ENCODE data around the gene IFI27L2.

The IFI27L2 gene

DNA sequence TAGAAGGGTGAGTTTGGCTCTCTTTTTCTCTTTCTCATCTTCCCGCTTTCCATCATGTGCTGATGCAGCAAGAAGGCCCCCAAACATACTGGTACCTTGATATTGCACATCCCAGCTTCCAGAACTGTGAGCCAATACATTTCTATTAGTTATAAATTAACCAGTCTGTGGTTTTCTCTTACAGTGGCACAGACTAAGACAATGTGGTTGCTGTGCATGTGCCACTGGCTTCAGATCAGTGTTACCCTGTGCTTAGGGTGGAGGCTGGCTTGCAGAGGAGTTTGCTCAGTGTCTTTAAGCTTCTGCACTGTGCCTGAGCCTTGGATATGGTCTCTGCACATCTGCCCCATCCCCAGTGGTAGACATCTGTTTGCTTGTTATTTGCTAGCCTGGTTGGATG, 5.5 kb downstream of the IFI27L2 start:
- DNase-seq (ENCODE audit: insufficient read length, low spot score) (no peak), FAIRE-seq (no peak)
- TF ChIP-seq POLR2A (IDR thresholded peaks at IDR 0.05; ENCODE audit: low read depth, low read length) = no peak

DNA sequence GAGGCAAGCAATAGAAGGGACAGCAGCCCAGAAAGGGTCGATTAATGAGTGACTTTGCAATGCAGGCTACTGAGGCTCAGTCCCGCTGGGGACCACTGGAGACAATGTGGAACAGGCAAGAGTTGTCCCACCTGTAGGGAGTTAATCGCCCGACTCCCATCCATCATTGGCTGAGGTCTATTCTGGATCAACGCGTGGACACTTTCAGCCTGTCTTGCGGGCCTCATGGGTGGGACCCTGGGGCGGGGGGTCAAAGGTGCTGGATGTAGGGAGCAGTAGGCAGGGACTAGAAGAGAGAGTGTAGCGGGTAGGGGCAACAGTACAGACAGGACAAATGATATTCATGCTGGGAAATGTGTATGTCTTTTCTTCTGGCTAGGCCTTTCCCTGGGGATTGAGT, 6.1 kb downstream of the IFI27L2 start:
- FAIRE-seq (no peak), DNase-seq (ENCODE audit: insufficient read length, low spot score) (no peak)
- no peak for TF ChIP-seq POLR2A (IDR thresholded peaks at IDR 0.05; ENCODE audit: low read depth, low read length)

DNA sequence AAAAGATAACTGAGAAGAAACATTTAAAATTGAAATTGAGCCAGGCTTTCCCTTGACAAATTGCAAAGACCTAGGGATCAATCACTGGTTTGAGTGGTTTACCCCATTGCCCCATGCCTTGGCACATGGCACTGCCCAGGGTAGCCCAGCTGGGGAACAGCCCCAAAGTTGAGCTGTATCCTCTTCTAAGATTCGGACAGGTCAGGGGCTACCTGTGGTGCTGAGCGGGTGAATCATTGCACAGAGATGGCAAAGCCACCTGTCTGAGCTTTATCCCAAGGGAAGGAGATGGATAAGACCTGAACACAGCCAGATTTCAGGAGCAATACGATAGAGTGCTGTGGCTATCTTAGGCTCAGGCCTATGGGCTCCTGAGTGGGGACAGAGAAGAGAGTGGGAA, 7.0 kb downstream of the IFI27L2 start:
- FAIRE-seq = no peak
- DNase-seq (ENCODE audit: insufficient read length, low spot score) = no peak
- no peak for TF ChIP-seq POLR2A (IDR thresholded peaks at IDR 0.05; ENCODE audit: low read depth, low read length)

DNA sequence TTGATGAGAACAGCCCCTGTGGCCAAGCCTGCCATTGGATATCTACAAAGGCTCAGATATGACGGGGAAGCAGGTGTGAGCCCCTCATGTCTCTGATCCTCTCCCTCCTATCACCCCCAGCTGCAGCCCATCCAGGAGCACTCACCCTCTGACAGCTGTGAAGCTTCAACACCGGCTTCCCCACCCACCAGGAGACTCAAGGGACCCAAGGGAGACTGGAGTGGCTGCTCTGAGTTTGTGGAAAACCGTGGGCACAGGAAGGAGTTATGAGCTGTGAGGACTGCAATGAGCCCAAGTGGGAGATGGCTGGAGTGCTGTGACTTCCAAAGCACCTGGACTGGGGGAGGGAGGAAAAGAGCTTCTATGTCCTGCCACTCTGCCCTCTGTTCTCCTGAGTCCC, 7.9 kb downstream of the IFI27L2 start:
- FAIRE-seq (no peak), DNase-seq (ENCODE audit: insufficient read length, low spot score) (no peak)
- no peak for TF ChIP-seq POLR2A (IDR thresholded peaks at IDR 0.05; ENCODE audit: low read depth, low read length)

GRCh38 chr14:94120667-94121340, 8.6 kb downstream of the IFI27L2 start:
- no peak for TF ChIP-seq POLR2A (IDR thresholded peaks at IDR 0.05; ENCODE audit: low read depth, low read length)
- no peak for FAIRE-seq
- DNase-seq (ENCODE audit: insufficient read length, low spot score) = no peak

DNA sequence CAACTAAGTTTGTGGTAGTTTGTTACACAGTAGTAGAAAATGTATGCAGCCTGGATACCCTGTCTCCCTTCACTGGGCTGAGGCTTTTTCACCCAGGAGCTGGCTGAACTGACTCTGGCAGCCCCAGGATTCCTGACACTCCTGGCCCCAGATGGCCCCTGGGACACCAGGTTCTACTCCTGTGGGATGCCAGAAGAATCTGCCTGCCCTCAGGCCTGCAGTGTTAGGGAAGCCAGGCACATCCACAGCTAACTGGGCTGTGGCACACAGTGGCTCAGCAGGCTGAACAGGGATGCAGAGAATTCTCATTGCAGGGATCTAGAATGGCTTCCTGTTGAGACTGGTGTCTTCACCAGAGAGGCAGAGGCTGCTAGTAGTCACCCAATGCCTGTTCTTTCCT, 10.3 kb downstream of the IFI27L2 start:
- DNase-seq (ENCODE audit: insufficient read length, low spot score) = no peak
- no peak for FAIRE-seq
- TF ChIP-seq POLR2A (IDR thresholded peaks at IDR 0.05; ENCODE audit: low read depth, low read length) = no peak

- DNase-seq (ENCODE audit: insufficient read length, low spot score) = no peak
- no peak for FAIRE-seq
- TF ChIP-seq POLR2A (IDR thresholded peaks at IDR 0.05; ENCODE audit: low read depth, low read length) = no peak
Observed at GRCh38 chr14:94117856-94118255, 11.5 kb downstream of the IFI27L2 start.

DNA sequence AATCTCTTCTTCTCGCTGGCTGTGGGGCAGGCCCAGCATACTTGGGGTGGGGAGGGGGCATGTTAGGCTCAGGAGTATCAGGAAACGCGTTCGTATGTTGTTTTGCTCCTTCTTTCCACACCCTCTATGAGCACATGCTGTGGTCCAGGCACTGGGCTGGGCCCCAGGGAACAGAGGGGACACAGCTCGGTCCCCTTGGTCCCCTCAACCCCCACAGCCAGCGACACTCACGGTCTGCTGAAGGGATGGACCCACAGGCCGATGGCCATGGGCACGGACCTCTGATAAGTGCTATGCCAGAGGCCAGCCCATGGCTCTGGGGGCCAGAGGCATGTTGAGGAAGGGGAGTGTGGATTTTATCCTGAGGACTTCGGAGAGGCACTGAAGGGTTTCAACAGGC, 12.7 kb downstream of the IFI27L2 start:
- no peak for TF ChIP-seq POLR2A (IDR thresholded peaks at IDR 0.05; ENCODE audit: low read depth, low read length)
- DNase-seq (ENCODE audit: insufficient read length, low spot score) = no peak
- FAIRE-seq = no peak

DNA sequence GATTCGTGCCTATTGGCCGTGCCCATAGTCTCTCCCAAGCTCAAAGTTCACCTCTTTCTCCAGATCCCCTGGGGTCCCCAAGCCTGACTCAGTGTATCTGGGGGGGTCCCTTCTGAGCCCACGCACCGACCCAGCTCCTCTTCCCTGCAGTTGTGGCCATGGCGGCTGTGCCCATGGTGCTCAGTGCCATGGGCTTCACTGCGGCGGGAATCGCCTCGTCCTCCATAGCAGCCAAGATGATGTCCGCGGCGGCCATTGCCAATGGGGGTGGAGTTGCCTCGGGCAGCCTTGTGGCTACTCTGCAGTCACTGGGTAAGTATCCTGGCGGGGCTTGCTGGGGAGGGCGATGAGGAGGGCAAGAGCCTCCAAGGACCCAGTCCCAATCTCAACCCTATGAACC, 13.8 kb downstream of the IFI27L2 start:
- no peak for TF ChIP-seq POLR2A (IDR thresholded peaks at IDR 0.05; ENCODE audit: low read depth, low read length)
- DNase-seq (ENCODE audit: insufficient read length, low spot score) (no peak), FAIRE-seq (no peak)

DNA sequence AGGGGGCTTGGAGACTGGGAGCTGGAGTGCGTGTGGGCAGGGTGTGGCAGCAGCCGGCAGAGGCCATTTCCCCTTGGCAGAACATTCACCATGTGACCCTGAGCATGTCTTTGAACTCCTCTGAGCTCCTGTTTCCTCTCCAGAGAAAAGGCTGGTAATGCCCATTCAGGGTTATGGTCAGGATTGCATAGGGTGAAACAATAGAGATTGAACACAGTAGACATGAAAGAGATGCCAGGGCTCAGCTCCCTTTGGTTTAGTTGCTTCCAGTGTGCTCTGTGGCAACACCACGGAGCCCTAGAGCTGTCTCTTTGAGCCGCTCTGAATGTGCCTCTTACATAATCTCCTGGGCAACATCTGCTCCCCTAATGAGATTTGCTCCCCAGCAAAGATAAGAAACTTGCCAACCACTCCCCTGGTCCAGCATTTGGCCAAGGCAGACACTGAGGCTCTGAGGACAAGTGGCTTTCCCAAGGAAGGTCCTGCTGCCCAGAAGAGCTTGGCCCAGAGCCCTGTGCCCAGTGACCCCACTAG, 14.3 kb downstream of the IFI27L2 start:
- FAIRE-seq = no peak
- no peak for DNase-seq (ENCODE audit: insufficient read length, low spot score)
- TF ChIP-seq POLR2A (IDR thresholded peaks at IDR 0.05; ENCODE audit: low read depth, low read length) = no peak

DNA sequence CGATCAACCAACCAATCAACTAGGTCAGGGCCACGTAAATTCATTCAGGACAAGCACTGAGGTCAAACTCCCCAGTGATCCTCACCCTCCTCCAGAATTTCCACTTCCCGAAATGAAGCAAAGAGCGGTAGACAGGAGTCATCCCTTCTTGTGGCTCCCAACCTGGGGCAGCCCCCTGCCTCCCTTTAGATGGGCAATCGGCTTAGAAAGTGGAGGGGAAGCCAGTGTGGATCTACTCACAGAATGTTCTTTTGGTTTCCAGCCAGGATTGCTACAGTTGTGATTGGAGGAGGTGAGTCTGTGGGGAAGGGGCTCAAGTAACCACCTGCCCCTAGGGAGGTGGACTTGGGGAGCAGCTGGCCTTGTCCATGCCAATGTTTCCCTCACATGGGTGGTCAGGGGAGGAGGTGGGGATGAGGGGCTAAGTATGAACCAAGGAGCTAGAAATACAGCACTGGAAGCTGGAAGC, 14.8 kb downstream of the IFI27L2 start:
- no peak for DNase-seq (ENCODE audit: insufficient read length, low spot score)
- no peak for TF ChIP-seq POLR2A (IDR thresholded peaks at IDR 0.05; ENCODE audit: low read depth, low read length)
- no peak for FAIRE-seq

DNA sequence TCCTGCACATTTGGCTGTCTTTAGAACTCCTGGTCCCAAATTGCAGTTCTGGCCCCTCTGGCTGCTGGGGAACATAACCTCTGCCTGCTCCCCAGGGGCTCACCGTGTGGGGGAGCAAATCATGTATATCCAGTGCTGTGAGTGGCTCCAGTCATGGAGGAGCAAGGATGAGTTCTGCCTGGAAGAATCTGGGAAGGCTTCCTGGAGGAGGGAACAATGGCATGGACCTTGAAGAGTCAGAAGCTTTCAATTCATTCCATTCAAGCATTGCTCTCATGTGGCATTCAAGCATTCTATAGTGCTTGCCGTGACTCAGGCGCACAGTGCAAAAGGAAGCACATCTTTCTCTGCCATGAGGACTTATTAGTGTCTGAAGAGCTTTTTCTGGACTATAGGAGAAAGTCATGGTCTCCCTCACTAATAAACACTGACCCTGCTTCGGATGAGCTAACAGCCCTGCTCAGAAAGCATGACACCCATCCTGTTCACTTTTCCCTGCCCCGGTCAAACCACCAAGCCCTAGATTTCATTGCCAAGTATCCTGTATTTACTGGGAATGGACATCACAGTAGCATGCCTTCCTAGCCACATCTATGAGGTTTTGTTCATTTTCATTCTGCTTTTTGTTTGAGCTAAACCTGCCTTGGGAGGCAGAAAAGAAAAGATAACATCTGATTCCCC, 15.4 kb downstream of the IFI27L2 start:
- TF ChIP-seq POLR2A (IDR thresholded peaks at IDR 0.05; ENCODE audit: low read depth, low read length) = no peak
- FAIRE-seq (no peak), DNase-seq (ENCODE audit: insufficient read length, low spot score) (no peak)

DNA sequence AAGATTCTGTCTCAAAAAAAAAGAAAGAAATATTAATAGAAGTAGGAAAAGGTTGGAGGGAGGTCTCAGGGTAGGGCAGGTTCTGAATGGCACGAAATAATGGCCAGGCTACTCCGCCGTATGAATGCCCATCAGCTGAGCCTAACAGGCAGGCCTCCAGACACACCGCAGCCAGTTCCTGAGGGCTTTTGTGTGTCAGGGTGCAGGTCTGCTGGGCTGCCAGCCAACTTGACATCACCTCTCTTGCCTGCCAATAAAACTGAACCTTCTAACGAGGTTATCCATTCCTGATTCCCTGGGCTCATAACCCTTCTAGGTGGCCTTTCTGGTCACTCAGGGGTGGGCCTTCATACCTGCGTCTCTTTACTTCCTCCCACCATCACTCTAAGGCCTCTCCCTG, 15.9 kb downstream of the IFI27L2 start:
- DNase-seq (ENCODE audit: insufficient read length, low spot score) (no peak), FAIRE-seq (no peak)
- TF ChIP-seq POLR2A (IDR thresholded peaks at IDR 0.05; ENCODE audit: low read depth, low read length) = no peak

DNA sequence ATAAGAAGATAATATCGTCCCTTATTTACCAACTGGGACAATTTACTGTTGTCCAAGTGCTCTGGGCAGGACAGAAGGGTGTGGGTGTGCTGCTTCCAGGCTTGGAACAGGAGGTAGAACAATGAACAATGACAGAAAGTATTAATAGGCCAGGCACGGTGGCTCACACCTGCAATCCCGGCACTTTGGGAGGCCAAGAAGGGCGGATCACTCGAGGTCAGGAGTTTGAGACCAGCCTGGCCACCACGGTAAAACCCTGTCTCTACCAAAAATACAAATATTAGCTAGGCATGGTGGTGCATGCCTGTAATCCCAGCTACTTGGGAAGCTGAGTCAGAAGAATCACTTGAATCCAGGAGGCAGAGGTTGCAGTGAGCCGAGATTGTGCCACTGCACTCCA, 16.3 kb downstream of the IFI27L2 start:
- DNase-seq (ENCODE audit: insufficient read length, low spot score) = no peak
- no peak for TF ChIP-seq POLR2A (IDR thresholded peaks at IDR 0.05; ENCODE audit: low read depth, low read length)
- FAIRE-seq = no peak

- DNase-seq (ENCODE audit: insufficient read length, low spot score) (no peak), FAIRE-seq (no peak)
- TF ChIP-seq POLR2A (IDR thresholded peaks at IDR 0.05; ENCODE audit: low read depth, low read length) = no peak
Observed at GRCh38 chr14:94112513-94113063, 16.8 kb downstream of the IFI27L2 start.

All from H54 (cell line).